Medulla oblongata (tissue), 1 donor: ENCODE measurements around the gene PRKN.

ENCODE experiments used
- DNase-seq: peaks from one replicate; pipeline ENCODE4 v3.0.0-alpha.2; 2015; ENCODE audit errors: extremely low spot score

PRKN gene

GRCh38 chr6:161393292-161393691 is 1334.3 kb downstream of the PRKN start:
- no peak for DNase-seq

DNA sequence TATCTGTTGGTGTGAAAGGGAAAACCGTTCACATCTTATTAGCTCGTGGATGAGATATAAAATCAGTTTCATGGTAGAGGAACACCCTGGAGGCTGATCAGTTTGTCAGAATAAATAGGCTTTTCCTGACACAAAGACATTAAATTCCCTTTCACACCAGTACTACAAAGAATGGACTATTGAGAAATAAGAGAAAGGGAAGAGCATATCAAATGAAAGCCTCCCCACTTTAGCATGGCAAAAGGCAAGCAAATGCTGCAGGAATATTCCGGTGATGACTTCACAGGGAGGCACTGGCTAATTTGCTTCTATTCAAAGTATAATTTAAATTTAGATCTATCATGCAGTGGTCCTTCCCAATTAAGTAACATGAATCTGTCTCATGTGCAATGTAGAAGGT is 1337.8 kb downstream of the PRKN start:
- DNase-seq = no peak

DNA sequence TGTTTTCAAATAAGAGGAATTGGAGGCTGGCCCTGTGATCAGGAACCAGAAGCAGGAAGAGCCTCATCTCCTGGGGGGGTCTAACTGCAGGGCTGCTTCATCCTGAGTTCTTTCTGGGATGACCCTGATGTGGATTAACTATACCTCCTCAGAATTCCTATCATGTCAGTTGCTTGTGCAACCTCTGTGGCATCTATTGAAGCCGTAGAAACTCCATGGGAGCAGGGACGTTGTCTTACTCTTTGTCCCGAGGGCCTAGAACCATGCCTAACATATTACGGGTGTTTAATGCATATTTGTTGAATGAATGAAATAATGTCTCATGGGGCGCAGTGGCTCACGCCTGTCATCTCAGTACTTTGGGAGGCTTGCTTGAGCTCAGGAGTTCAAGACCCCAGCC is 1343.6 kb downstream of the PRKN start:
- no peak for DNase-seq

DNA sequence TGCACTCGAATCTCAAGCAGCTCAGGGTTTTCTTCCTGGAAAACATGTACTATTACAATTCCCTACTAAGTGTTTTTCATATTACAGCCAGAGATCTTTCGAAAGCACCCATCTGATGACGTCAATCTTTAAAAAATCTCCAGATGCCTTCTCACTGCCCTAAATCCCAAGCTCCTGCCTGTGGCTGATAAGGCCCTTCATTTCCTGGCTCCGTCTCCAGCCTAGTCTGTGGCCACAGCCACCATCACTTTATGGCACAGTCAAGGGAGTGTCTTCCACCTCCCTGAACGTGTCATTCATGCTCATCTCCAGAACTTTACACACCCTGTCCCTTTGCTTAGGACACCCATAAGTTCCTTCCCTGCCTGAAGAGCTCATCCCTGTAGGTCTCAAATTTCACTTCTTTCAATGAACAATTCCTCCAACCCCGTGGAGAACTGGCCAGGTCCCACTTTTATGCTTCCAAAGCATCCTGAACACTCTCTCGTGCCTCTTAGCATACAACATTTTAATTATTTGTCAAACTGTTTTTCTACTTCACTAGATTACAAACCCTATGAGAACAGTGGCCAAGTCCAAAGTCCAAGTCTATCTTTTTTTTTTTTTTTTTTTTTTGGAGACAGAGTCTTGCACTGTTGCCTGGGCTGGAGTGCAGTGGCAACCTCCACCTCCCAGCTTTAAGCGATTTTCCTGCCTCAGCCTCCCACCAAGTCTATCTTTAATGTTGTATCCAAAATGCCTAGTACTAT is 1347.6 kb downstream of the PRKN start:
- DNase-seq = no peak

DNA sequence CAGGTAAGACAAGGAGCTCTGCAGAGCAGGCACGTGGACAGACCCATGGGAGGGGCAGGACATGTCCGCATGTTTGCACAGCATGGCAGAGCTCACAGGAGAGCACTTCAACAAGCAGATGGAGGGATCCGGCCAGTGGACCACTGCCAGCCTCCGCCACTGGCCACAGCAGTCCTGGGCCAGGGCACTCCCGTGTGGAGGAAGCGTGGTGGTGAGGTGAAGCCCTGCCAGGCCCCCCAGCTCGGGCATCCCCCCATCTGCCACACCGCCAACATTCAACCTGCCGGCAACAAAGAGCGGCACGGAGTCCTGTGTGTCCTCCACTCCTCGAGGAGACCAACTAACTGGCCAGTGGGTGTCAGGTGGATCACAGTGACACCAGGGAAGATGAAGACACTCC is 1349.5 kb downstream of the PRKN start:
- DNase-seq = no peak

- no peak for DNase-seq
Observed at GRCh38 chr6:161377116-161377515, 1350.5 kb downstream of the PRKN start.

GRCh38 chr6:161376367-161376766 is 1351.2 kb downstream of the PRKN start:
- no peak for DNase-seq

- peak; percentile 89 for DNase-seq
Observed at GRCh38 chr6:161374971-161375873, 1352.3 kb downstream of the PRKN start.

- DNase-seq = peak; percentile 85
Observed at GRCh38 chr6:161373905-161374451, 1353.6 kb downstream of the PRKN start.

DNA sequence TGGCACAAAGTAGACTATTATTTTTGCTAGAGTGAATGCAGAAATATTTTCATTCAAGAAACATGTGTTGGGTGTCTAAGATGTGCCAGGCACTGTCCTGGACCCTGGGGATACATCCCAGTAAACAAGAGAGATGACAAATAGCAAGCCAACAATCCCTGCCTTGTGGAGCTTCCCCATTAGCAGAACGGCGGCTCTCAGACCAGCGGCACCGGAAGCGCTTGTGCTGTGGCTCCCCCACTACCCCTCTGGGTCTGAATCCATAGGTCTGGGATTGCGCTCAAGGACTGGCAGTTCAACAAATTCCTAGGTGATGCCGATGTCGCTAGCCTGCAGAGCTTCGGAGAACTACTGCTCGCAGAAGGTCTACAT is 1355.2 kb downstream of the PRKN start:
- DNase-seq = peak; percentile 32

DNA sequence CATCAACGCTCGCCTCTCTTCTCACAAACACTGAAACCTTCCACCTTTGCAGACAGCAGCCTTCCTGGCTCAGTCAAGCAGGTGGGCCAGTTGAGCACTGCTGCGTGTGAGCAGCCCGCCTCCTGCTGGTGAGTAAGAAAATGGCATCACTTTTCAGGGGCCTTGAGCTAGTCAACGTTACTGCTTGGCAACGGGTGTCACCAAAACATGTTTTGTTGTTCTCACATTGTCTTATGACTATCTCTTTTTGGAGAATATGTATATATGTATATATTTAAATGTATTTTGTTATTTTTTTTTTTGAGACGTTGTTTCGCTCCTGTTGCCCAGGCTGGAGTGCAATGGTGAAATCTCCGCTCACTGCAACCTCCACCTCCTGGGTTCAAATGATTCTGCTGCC is 1356.7 kb downstream of the PRKN start:
- peak; percentile 76 for DNase-seq

- DNase-seq = no peak
Observed at GRCh38 chr6:161369339-161369738, 1358.2 kb downstream of the PRKN start.

GRCh38 chr6:161368514-161368913 is 1359.1 kb downstream of the PRKN start:
- no peak for DNase-seq

DNA sequence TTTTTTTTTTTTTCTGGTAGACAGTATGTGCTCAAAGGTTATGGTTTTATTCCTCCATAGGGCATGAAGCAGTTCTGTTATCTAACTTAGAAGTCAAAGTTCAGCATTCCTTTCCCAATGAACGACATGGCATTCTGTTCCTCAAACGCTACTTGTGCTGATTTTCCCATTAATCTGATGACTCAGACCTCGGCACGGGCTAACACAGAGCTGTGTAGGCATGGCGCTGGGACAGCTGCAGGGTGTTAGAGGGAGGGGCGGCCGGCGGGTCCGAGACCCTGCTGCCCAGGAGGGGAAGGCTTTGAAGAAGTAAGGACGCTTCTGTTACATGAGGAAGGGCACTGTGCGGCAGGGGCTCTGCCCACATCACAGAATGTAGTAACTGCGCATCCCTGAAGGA is 1360.1 kb downstream of the PRKN start:
- peak; percentile 42 for DNase-seq

- DNase-seq = no peak
Observed at GRCh38 chr6:161366301-161366923, 1361.2 kb downstream of the PRKN start.

DNA sequence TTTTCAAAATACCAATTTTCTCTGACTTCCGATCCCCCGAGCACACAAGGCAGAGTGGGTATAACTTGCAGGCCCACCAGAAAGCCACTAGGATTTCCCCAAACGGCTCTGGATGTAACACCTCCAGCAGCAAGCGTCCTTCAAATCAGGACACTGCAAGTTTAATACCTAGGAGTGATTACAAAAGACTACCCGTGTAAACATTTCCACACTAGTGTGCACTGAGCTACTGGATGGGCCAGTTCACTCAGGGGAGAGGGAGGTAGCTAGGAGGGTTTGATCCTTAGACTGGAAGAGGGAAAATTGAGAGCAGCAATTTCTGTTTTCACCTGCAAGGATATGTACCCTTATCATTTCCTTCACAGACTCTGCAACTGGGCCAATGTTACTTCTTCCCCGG is 1361.9 kb downstream of the PRKN start:
- no peak for DNase-seq

GRCh38 chr6:161363286-161363685 is 1364.3 kb downstream of the PRKN start:
- no peak for DNase-seq

GRCh38 chr6:161362266-161362665 is 1365.3 kb downstream of the PRKN start:
- no peak for DNase-seq

- no peak for DNase-seq
Observed at GRCh38 chr6:161361529-161361928, 1366.0 kb downstream of the PRKN start.

DNA sequence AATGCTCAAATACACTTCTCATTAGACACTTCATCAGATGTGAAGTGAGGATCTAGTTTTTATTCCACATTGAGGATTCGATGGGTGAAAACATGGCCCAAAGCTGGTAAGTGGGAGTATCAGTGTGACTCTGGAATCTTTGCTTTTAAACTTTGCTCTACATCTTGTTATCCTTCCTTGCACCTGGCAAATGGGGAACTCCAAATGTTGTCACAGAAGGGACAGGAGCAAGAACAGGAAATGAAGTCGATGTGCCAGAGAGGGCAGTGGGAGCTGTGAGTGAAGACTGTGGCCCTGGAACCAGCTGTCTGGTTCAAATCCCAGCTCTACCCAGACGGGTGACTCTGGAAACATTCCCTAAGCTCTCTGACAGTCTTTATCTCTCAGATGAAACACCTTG is 1367.0 kb downstream of the PRKN start:
- DNase-seq = no peak

- DNase-seq = no peak
Observed at GRCh38 chr6:161359618-161359945, 1368.0 kb downstream of the PRKN start.

- DNase-seq = no peak
Observed at GRCh38 chr6:161356167-161356854, 1371.3 kb downstream of the PRKN start.
